HEK293T (cell line): ENCODE results near the gene TOP3B.

Source experiments
- BHLHE40 ChIP-seq: fragments of 450-650 bp; IDR thresholded peaks from 2 replicates; pipeline ENCODE4 v1.6.1; 2016; ENCODE audit warnings: mild to moderate bottlenecking, moderate library complexity, borderline replicate concordance
- FOXM1 ChIP-seq: fragments of 450-650 bp; IDR thresholded peaks from 2 replicates; pipeline ENCODE4 v1.6.1; 2017; ENCODE audit warnings: mild to moderate bottlenecking, borderline replicate concordance
- SP1 ChIP-seq: fragments of 450-650 bp; IDR thresholded peaks from 2 replicates; pipeline ENCODE4 v1.6.1; 2017
- TARDBP ChIP-seq: fragments of 450-650 bp; IDR thresholded peaks from 2 replicates; pipeline ENCODE4 v1.6.1; 2016

- TF ChIP-seq BHLHE40: no peak
- TF ChIP-seq SP1: no peak
- TF ChIP-seq TARDBP: no peak
- TF ChIP-seq FOXM1: no peak
Observed at GRCh38 chr22:21946262-21946925, 36.2 kb downstream of the TOP3B start.
